Neural progenitor cell (in vitro differentiated cells): ENCODE data around the gene NFIL3. TPM values are rescaled to one million over a fixed set of nuclear protein-coding genes. Genes with fewer than 3 reads are reported as not detected.

Experiments
- DNase-seq: peaks from one replicate; pipeline ENCODE4 v3.0.0-alpha.2; 2016; ENCODE audit warnings: low spot score
- H2AFZ ChIP-seq: fragments of 200-600 bp; sonication (generic); replicated peaks from 2 replicates; pipeline ENCODE4 v1.6.1; 2016; ENCODE audit warnings: antibody characterized with exemption
- H3F3A ChIP-seq: fragments of 200-600 bp; sonication (generic); 2 replicates; pipeline ENCODE4 v1.6.1; 2016; ENCODE audit warnings: antibody characterized with exemption, low read depth
- H3K27ac ChIP-seq: fragments of 200-600 bp; sonication (generic); 2 replicates; pipeline ENCODE4 v1.5.1; 2016; ENCODE audit warnings: mild to moderate bottlenecking
- H3K27me3 ChIP-seq: fragments of 200-600 bp; sonication (generic); 2 replicates; pipeline ENCODE4 v1.6.1; 2016; ENCODE audit warnings: mild to moderate bottlenecking, moderate library complexity
- H3K36me3 ChIP-seq: fragments of 200-600 bp; sonication (generic); 2 replicates; pipeline ENCODE4 v1.5.1; 2016
- H3K4me1 ChIP-seq: fragments of 200-600 bp; sonication (generic); 2 replicates; pipeline ENCODE4 v1.6.1; 2016; ENCODE audit warnings: mixed run types
- H3K4me2 ChIP-seq: fragments of 200-600 bp; sonication (generic); 2 replicates; pipeline ENCODE4 v1.6.1; 2016
- H3K4me3 ChIP-seq: fragments of 200-600 bp; sonication (generic); 2 replicates; pipeline ENCODE4 v1.5.1; 2016
- H3K79me2 ChIP-seq: fragments of 200-600 bp; sonication (generic); 2 replicates; pipeline ENCODE4 v1.6.1; 2016; ENCODE audit warnings: low read depth
- H3K9ac ChIP-seq: fragments of 200-600 bp; sonication (generic); 2 replicates; pipeline ENCODE4 v1.6.1; 2016
- H3K9me3 ChIP-seq: fragments of 200-600 bp; sonication (generic); 2 replicates; pipeline ENCODE4 v1.5.1; 2016; ENCODE audit warnings: low read depth
- H4K20me1 ChIP-seq: fragments of 200-600 bp; sonication (generic); 2 replicates; pipeline ENCODE4 v1.6.1; 2016; ENCODE audit warnings: low read depth
- H3K27ac Mint-ChIP-seq: 3 replicates; pipeline ENCODE4 v1.8.0; 2021; ENCODE audit warnings: mixed read lengths
- H3K27me3 Mint-ChIP-seq: 2 replicates; pipeline ENCODE4 v1.8.0; 2022; ENCODE audit warnings: low read depth, mild to moderate bottlenecking, inconsistent platforms, moderate library complexity, mixed read lengths; ENCODE audit not compliant: insufficient read depth
- H3K36me3 Mint-ChIP-seq: 3 replicates; pipeline ENCODE4 v1.8.0; 2021; ENCODE audit warnings: mixed read lengths
- H3K4me1 Mint-ChIP-seq: 3 replicates; pipeline ENCODE4 v1.8.0; 2021; ENCODE audit warnings: mixed read lengths
- H3K4me3 Mint-ChIP-seq: 3 replicates; pipeline ENCODE4 v1.8.0; 2021; ENCODE audit warnings: mild to moderate bottlenecking, moderate library complexity, mixed read lengths
- H3K9me3 Mint-ChIP-seq: 3 replicates; pipeline ENCODE4 v1.8.0; 2020; ENCODE audit warnings: mixed read lengths
- CTCF ChIP-seq: fragments of 200-600 bp; sonication (generic); IDR thresholded peaks from 2 replicates; pipeline ENCODE4 v1.5.1; 2017; ENCODE audit warnings: antibody characterized with exemption, mild to moderate bottlenecking
- EZH2 ChIP-seq: fragments of 200-600 bp; sonication (generic); IDR thresholded peaks from 2 replicates; pipeline ENCODE4 v1.6.1; 2017; ENCODE audit warnings: antibody characterized with exemption, mild to moderate bottlenecking, moderate library complexity
- EZH2phosphoT487 ChIP-seq: fragments of 200-600 bp; sonication (generic); IDR thresholded peaks from 2 replicates; pipeline ENCODE4 v1.6.1; 2017; ENCODE audit warnings: antibody characterized with exemption
- total RNA-seq: library from RNA; depleted of rRNA; stranded (reverse); fragments of >200 nt; gene quantifications from 2 replicates; pipeline ENCODE4 v1.2.3, GENCODE V29; 2015; ENCODE audit warnings: low replicate concordance

The NFIL3 gene
- total RNA-seq, 1 donor from 2014 or later, result 22.3 TPM

DNA sequence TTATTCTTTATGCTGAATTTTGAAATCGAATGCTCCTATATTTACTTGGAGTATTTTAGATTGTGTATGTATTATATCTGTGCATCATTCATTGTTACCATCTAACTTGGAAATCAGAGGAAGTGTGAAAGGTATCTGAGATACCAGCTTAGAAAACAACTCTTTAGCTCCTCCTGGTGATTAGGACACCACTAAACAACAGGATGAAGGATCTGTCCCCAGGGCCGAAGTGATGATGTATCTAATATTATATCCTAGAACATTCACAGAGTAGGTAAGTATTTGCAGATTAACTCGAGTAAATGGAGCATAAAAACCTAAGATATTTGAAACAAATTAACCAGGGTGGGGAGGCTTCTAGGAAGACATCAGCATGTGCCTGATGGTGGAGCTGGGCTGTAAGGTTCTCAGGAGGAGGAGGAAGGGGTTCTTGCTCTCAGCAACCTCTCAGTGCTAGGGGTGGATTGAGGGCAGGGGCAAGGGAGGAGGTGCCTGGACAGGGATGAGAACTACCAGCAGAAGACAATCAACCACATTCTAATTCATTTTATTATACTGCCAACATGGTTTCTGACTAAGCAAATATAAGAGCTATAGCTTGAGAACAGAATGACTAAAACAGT, 2.6 kb upstream of the NFIL3 start:
- Mint-ChIP-seq H3K36me3 (no peaks in the 10 kb centered on the region), H3K27ac (no peak overlapping the region), H3K9me3 (no peaks in the 10 kb centered on the region), H3K4me1 (peaks cover 22% of the 10 kb centered on the region), H3K4me3 (peak overlapping the region; percentile 88), H3K27me3 (peaks cover 35% of the 10 kb centered on the region)
- peak; percentile 49 for TF ChIP-seq CTCF
- TF ChIP-seq EZH2, result no peak
- no peaks in the 10 kb centered on the region for H3K36me3 ChIP-seq
- H3K27me3 ChIP-seq, result peaks cover 43% of the 10 kb centered on the region
- H3K79me2 ChIP-seq, result peaks cover 20% of the 10 kb centered on the region
- no peak overlapping the region for H3K4me2 ChIP-seq
- no peak overlapping the region for H3K4me3 ChIP-seq
- H3K4me1 ChIP-seq, result peaks cover 10% of the 10 kb centered on the region
- H2AFZ ChIP-seq, result no peak overlapping the region
- H3K9ac ChIP-seq, result no peak overlapping the region
- H3K9me3 ChIP-seq, result no peaks in the 10 kb centered on the region
- no peak overlapping the region for H3K27ac ChIP-seq
- peak; percentile 27 for DNase-seq
- H3F3A ChIP-seq, result peaks cover 15% of the 10 kb centered on the region
- peaks cover 20% of the 10 kb centered on the region for H4K20me1 ChIP-seq

GRCh38 chr9:91425271-91425670, 1.6 kb upstream of the NFIL3 start:
- H3K4me3 ChIP-seq, result peak overlapping the region; percentile 90
- H3K27ac Mint-ChIP-seq, result no peak overlapping the region
- H3K4me1 ChIP-seq, result peaks cover 14% of the 10 kb centered on the region

DNA sequence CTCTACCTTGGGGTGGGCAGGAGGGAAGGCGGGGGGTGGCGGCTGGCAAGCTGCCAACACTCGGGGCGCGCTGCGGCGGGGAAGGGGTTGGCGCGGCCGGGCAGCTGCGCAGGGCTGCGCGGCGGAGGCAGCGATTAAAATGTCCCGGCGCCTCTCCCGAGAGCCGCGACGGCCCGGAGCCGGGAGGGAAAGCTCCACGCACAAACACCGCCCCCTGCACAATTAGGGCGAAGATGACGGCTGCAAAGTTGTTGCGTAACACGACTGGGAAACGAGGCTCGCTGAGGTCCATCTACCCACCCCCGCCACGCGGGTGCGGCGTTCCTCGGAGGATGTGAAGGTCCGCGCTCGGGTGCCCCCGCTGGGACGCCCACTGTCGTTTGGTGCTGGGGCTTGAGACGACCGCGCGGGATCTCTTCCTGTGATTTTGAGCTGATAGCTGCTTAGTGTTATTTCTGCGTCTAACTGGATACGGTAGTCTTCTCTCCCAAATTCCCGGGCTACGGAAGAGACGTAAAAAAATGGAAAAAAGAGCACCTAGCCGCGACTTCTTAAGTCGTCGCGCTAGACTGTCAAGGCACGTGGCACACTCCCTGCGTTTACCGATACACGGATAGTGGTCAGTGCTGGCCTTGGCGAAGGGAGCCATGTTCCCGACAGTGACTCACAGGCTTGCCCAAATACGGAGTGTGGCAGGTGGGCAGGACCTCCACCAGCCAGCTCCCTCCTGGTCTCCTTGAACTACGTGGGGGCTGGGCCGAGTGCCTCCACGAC, 958 bp upstream of the NFIL3 start:
- Histone ChIP-seq H3K4me2 (peak overlapping the region; percentile 85), H3K36me3 (no peaks in the 10 kb centered on the region), H3K79me2 (peaks cover 36% of the 10 kb centered on the region), H3K27ac (no peak overlapping the region), H3K4me1 (peaks cover 14% of the 10 kb centered on the region), H3K27me3 (peaks cover 43% of the 10 kb centered on the region), H2AFZ (peak overlapping the region; percentile 86), H3K9ac (no peak overlapping the region), H3F3A (peaks cover 15% of the 10 kb centered on the region), H3K4me3 (peak overlapping the region; percentile 90), H3K9me3 (no peaks in the 10 kb centered on the region), H4K20me1 (peaks cover 35% of the 10 kb centered on the region)
- peak; percentile 64 for DNase-seq
- no peaks in the 10 kb centered on the region for H3K36me3 Mint-ChIP-seq
- peak overlapping the region; percentile 88 for H3K4me3 Mint-ChIP-seq
- H3K4me1 Mint-ChIP-seq, result peaks cover 26% of the 10 kb centered on the region
- H3K27me3 Mint-ChIP-seq, result peaks cover 35% of the 10 kb centered on the region
- no peak overlapping the region for H3K27ac Mint-ChIP-seq
- no peak for TF ChIP-seq CTCF
- TF ChIP-seq EZH2, result peak; percentile 73
- no peaks in the 10 kb centered on the region for H3K9me3 Mint-ChIP-seq

More at GRCh38 chr9:91425271-91425670, 1.6 kb upstream of the NFIL3 start:
- H3K9me3 ChIP-seq, result no peaks in the 10 kb centered on the region
- no peak for TF ChIP-seq EZH2
- no peak for TF ChIP-seq CTCF
- no peak for TF ChIP-seq EZH2phosphoT487
- peaks cover 28% of the 10 kb centered on the region for H4K20me1 ChIP-seq
- no peaks in the 10 kb centered on the region for H3K36me3 Mint-ChIP-seq
- H3K4me2 ChIP-seq, result peak overlapping the region; percentile 85
- H3K27ac ChIP-seq, result no peak overlapping the region
- peaks cover 29% of the 10 kb centered on the region for H3K79me2 ChIP-seq
- H3K9me3 Mint-ChIP-seq, result no peaks in the 10 kb centered on the region
- H3K4me3 Mint-ChIP-seq, result peak overlapping the region; percentile 88
- no peak overlapping the region for H3K9ac ChIP-seq
- H3K27me3 Mint-ChIP-seq, result peaks cover 35% of the 10 kb centered on the region
- H3F3A ChIP-seq, result peaks cover 15% of the 10 kb centered on the region
- no peak for DNase-seq
- H2AFZ ChIP-seq, result no peak overlapping the region
- H3K4me1 Mint-ChIP-seq, result peaks cover 25% of the 10 kb centered on the region
- H3K27me3 ChIP-seq, result peaks cover 43% of the 10 kb centered on the region
- H3K36me3 ChIP-seq, result no peaks in the 10 kb centered on the region
